Measurements from ENCODE around the gene SRRM1.
"Not testable (repeated sequence)": the region's sequence is repeated elsewhere in the genome, so short reads cannot be mapped to it uniquely, and the experiment has no call there.

Gene SRRM1

GRCh38 chr1:24694380-24694843 lies 51.3 kb downstream of the SRRM1 start:
- no peak for DNase-seq (ENCODE audit: low spot score)

- no peak for DNase-seq (ENCODE audit: low spot score)
These were observed 52.3 kb downstream of the SRRM1 start for GRCh38 chr1:24695202-24695974.

GRCh38 chr1:24696041-24696755 lies 53.1 kb downstream of the SRRM1 start:
- no peak for DNase-seq (ENCODE audit: low spot score)

- DNase-seq (ENCODE audit: low spot score), result no peak
These were observed 53.7 kb downstream of the SRRM1 start for GRCh38 chr1:24696756-24697330.

- DNase-seq (ENCODE audit: low spot score), result not testable (repeated sequence)
These were observed 54.4 kb downstream of the SRRM1 start for GRCh38 chr1:24697453-24698001.

GRCh38 chr1:24698326-24698725 lies 55.2 kb downstream of the SRRM1 start:
- DNase-seq (ENCODE audit: low spot score), result not testable (repeated sequence)

GRCh38 chr1:24699628-24700027 lies 56.5 kb downstream of the SRRM1 start:
- no peak for DNase-seq (ENCODE audit: low spot score)

- no peak for DNase-seq (ENCODE audit: low spot score)
These were observed 59.6 kb downstream of the SRRM1 start for GRCh38 chr1:24702511-24703293.

GRCh38 chr1:24704411-24705259 lies 61.5 kb downstream of the SRRM1 start:
- DNase-seq (ENCODE audit: low spot score), result no peak

GRCh38 chr1:24705260-24706073 lies 62.4 kb downstream of the SRRM1 start:
- peak; percentile 56 for DNase-seq (ENCODE audit: low spot score)

GRCh38 chr1:24706074-24706389 lies 62.9 kb downstream of the SRRM1 start:
- not testable (repeated sequence) for DNase-seq (ENCODE audit: low spot score)

GRCh38 chr1:24707687-24708086 lies 64.6 kb downstream of the SRRM1 start:
- no peak for DNase-seq (ENCODE audit: low spot score)

GRCh38 chr1:24708938-24709337 lies 65.8 kb downstream of the SRRM1 start:
- no peak for DNase-seq (ENCODE audit: low spot score)

GRCh38 chr1:24709791-24710441 lies 66.8 kb downstream of the SRRM1 start:
- DNase-seq (ENCODE audit: low spot score), result no peak

GRCh38 chr1:24711329-24711728 lies 68.2 kb downstream of the SRRM1 start:
- DNase-seq (ENCODE audit: low spot score), result no peak

- peak; percentile 55 for DNase-seq (ENCODE audit: low spot score)
These were observed 70.1 kb downstream of the SRRM1 start for GRCh38 chr1:24713176-24713575.

- no peak for DNase-seq (ENCODE audit: low spot score)
These were observed 70.6 kb downstream of the SRRM1 start for GRCh38 chr1:24713736-24714135.

GRCh38 chr1:24714859-24715520 lies 71.9 kb downstream of the SRRM1 start:
- DNase-seq (ENCODE audit: low spot score), result no peak

GRCh38 chr1:24715658-24716057 lies 72.6 kb downstream of the SRRM1 start:
- no peak for DNase-seq (ENCODE audit: low spot score)

Data from hepatic stellate cell (primary cell).